GM18519 (cell line): ENCODE results near the gene COL5A2.

ENCODE experiments used
- ATAC-seq: cut with Tn5 transposase; IDR thresholded peaks from one replicate; pipeline ENCODE4 v1.9.1; 2021; ENCODE audit warnings: mild to moderate bottlenecking, moderate library complexity; ENCODE audit not compliant: unreplicated experiment, low FRiP score

COL5A2 gene

DNA sequence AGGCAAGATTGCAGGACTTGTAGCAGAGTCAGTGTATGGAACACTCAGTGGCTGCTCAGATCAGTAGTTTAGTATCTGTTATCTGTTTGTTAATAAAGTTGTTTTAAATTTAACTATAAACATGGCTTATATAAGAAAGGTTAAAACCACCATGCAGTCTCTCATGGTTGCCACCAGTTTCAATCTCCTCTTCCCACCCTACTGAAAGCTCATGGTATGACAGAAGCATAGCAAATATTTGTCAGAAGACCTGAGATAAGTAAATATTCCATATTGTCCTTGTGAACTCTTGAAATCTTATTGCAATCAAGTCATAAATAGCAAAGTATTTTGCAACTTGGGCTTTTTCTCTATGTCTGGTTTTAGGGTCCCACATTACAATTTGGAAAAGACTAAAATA lies 2.1 kb upstream of the COL5A2 start:
- no peak for ATAC-seq

DNA sequence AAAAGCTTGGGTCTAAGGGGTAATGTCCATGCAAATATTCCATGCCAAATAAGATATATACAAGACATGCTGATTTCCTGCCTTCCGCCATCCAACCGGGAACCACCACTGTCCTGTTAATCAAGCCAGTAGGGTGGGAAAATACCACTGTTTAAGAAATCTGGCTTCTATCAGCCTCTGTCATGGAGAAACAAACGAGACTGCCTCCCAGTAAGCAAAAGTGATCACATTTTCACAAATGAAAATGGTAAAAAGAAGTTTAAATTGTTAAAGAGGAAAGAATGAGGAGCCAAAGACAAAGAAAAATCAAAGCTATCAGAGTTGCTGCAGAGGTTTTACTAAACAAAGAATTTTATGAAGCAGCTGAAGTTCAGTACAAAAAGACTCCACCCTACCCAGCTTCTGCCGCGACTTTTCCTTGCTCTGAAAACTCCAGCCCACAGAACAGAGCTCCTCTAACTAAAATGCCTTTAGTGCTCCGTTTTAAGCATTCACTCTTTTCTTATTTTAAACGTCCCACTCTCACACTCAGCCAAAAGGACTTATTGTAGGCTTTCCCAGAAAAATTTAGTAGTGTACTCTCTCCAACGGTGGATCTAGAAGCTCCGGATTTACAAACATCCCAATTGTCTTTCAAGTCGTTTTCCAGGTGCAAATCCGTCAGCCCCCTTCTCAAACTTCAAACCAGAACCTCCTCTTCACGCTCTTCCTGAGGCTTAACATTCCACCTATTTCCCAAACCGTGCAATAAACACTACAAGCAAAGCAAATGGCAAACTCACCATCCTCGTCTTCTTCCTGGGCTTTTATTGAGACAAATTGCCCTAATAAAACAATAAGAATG lies 613 bp downstream of the COL5A2 start:
- no peak for ATAC-seq

DNA sequence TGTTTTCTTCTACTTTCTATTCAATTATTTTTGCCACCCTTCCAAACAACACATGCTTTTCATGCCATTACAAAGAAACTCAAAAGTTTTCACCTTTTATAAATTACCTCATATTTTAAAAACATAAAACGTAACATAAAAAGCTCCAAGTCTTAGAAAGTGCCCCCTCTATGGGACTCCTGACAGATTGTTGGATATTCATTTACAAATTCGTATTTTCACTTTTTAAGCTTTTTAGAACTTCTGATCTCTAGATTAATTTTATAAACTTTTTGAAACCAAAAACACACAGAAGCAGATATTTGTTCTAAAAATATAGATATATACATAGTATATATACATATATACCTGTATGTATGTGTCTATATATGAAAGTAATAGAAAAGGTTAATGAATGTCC lies 1.5 kb downstream of the COL5A2 start:
- no peak for ATAC-seq

DNA sequence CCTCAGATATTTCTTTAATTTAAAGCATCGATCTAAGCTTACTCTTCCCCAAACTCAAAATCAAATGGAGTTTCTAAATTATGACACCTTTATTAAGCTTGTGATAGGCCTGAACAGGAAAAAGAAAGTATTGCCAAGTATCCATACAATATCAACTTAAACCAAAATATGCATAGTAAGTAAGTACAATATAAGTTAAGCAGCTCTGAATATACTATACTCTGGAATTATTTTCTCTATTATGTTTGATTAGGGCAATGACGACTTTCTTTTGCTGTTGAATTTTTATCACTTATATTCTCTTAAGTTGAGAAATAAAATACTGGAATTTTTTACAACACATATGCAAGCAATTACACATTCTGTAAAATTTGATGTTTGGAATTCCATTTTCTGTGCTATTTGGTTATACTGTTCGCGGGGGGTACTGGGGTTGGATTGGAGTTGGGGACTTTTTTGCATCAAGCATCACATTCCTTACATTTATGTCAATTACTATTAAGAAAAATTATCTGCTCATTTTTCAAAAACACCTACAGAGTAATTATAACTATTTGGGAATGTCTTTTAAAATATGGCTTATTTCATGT lies 2.2 kb downstream of the COL5A2 start:
- ATAC-seq, result no peak

DNA sequence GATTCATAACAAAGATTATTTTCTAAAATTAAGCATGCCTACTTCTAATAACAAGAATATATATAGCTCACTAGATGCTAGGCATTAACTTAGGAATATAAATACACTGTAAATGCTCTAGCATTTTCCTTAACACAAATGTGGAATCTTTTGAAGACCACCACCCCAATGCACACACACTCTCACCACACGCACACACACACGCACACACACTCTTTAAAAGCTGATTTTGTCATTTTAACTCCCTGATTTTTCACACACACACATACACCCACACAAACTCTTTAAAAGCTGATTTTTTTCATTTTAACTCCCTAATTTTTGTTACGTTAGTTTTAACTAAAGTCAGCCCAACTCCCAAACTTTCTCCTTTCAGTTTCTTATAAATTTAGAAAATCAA lies 3.0 kb downstream of the COL5A2 start:
- ATAC-seq, result no peak

DNA sequence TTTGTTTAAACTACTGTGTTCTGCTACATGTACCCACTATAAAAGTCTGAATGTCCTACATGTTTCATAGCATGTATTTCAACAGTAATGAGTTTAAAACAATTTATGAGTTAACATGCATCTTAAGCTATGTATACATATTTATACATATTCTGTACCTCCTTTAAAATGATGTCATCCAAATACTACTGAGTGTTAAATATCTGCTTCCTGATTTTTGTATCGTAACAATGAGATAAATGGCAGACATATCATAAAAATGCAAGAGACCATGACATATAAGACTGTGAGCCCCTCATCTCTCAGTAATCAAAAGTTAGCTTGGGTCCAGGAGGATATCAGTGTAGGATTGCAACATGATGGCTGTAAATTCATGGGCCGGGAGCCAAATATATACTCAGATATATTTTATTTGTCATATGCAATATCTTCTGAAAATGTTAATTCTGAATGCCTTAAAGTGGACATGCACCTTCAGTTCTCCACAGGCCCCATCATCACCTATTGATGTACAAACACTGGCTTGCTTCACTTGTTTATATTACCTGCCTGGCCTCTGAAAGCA lies 3.6 kb downstream of the COL5A2 start:
- ATAC-seq, result no peak

DNA sequence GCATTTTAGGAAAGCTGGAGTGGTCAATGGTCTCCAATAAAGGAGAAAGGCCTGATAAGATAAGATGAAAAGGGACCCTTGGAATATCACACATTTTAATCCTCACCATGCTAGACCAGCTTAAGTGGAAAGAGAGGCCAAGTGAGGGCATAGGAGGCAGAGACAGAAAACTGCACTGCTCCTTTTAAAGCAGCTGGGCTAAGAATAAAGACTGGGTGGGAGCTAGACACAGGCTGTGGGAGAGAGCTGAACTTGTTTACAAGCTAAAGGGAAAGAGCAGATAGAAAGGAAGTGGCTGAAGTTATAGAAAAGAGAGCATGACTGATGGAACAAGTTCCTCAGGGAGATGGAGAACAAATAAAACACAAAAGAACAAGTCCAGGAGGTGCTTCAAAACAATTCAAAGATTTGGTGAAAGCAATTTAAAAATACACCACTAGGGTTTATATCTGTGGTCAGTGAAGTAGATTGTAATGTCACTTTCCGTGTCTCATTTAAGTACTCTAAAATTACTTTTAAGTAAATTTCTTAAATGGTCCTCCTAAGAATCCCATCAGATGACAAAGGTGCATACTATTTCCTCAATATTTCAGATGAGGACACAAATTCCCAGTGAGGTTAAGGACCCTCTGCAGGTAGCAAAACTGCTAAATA lies 7.5 kb downstream of the COL5A2 start:
- ATAC-seq, result no peak

DNA sequence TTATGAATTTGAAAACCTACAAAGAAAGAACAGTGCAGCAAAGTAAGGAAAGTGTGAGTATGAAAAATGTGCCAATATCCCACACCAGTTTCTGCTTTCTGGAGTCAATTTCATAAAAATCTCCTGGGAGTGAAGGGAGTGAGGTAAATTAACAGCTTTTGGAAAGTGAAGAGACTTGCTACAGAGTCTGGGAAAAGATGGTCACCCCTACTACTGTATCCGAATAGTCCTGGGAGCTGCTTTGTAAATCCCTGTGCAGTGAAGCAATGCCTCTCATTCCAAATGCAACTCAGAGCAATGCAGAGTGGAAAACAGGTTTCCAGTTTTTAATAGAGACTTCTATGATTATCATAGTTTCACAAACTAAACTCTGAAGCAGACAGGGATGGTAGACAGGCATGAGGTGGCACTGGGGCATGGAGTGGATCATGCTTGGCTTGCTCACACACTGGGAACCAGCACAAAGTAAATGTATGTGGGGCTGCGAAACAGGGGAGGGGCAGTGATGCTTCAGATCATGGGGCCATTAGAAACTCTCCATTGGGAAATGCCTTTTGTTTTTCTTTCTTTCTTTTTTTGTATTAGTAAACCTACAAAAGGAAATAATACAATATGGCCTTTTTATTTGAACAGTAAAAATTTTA lies 10.6 kb downstream of the COL5A2 start:
- no peak for ATAC-seq

DNA sequence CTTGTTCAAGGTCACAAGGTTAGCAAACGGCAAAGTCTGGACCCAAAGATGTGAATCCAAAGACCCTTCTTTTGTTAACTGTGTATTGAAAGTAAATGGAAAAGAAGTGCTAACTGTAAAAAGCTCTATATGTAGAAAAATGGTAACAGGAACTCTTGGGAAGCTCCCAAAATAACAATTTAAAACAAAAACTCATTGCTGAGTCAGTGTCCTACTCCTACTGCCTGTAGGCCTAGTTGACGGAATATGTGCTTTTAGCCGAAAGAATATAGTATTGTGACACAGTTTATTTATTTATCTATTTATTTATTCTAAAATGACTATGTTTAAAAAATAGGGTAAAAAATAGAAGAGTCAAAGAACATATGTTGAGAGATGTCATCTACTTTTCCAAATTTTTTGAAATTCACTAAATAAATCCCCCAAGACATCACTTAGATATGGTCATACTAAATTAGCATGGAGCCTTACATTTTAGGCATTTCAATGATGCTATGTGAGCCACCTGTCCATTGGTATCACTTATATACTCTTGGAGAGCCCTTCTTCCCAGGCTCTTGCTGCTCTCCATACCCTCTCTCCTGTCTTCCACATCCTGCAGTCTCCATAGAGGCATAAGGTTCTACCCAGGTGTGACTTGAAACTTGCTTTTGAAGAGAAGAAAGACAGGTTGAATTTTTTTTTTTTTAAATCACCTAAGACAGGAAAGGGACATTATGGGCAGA lies 13.7 kb downstream of the COL5A2 start:
- ATAC-seq, result no peak

DNA sequence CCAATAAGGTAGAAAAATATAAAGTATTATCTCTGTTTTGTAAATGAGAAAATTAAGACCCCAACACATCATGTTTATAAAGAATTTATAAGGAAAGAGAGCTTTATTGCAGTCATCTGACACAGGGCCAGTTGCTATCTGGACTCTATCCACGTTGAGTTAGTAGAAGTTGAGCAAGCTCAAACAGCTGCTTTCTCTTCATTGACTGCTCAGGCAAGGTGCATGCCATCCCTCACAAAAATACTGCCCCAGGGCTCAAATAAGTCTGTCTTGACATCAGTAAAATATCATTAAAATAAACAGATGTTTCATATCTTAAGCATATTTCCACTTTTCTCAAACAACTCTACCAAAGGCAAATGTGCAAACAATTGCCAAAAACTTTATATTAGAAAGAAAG lies 14.8 kb downstream of the COL5A2 start:
- ATAC-seq, result no peak

DNA sequence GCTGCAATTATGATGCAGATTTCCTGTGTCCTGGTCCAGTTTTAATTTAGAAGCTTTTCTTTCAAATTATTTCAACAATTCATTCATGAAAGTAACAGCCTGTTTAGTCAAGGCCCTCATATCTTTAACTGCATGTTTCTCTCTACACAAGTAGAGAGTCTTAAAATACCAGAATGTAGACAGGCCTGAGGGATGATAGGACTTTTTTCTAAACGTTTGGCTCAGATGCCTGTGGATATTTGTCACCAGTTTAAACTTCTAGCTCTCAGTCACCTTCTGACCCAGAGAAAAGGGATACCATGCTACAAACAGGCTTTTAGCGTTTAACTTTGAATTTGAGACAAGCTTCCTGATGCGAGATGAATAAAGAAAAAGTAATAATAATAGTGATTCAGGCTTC lies 15.7 kb downstream of the COL5A2 start:
- no peak for ATAC-seq

DNA sequence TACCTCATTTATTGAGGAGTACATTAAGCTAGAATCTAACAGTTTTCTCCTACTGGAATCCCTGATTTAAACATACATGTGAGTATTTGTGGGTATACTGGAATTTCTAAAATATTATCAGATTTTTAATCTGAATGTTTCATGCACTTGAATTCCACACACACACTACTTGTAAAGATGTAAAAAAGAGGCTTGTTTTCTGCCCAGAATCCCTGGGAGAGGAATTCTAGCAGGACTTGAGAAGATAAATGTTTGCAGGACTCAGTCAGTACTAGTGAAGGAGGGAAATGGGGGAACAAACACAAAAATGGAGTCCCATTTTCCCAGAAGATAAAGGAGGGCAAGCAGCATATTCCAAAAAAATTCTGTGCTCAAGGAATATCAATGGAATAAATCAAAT lies 17.0 kb downstream of the COL5A2 start:
- ATAC-seq, result no peak

DNA sequence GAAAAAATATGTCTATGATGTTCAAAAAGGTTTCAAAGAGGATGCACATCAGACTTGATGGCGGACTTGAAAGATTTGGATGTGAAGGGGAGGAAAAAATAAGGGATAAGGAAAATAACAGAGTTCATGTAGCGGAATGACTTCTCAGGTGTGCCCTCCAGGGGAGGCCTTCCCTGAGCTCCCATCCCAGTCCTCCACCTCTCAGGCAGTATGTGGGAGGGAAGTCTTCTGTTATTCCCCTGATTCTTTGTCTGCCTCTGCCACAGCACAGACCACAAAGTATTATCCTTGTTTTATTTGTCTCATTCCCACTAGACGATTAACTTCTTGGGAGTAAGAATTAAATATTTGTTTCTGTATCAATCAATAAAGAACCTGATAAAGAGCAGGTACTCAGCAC lies 17.7 kb downstream of the COL5A2 start:
- ATAC-seq, result no peak

DNA sequence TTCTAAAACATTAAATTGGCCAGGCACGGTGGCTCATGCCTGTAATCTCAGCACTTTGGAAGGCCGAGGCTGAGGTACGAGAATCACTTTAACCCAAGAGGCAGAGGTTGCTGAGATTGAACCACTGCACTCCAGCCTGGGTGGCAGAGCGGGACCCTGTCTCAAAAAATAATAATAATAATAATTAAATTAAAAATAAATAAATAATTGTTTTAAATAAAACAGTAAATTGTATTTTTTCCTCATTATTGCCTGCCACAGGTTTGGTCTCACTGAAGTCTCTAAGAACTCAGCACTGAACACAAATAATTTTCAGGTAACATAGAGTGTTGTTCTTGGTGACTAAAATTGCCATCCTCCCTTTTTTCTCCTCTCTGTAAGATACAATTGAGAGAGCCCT lies 19.8 kb downstream of the COL5A2 start:
- no peak for ATAC-seq

DNA sequence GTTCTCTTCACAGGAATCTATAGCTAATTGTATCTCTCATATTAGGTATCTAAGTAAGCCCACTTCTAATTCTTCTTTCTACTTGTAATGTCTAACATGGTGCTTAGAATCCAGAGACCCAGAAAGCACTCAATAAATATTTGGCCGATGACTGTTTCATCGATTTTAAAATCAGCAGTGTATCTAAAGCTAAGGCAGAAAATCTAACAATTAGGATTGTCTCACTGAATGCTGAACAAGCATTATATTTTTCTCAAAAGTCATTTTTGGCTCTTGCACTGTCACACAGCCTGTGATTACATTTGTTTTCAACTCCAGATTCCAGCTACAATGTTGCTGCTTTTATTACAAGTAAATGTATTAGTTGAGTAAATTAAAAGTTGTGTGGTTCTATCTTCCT lies 20.3 kb downstream of the COL5A2 start:
- no peak for ATAC-seq

DNA sequence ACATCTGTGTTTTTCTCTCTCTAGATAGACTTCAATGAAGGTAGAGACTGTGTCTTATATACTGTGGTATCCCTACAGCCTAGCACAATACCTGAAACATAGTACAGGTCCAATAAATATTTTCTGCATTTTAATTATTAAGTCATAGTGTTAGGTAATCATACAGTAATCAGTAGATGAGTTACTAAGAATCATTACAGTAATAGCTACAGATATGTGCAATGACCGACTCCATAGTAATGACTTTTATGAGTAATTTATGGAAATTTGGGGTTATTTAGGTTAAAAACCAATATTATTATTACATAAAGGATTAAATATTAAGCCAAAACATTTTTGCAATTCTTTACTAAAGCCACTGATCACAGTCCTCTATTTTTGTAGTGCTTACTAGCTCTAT lies 21.6 kb downstream of the COL5A2 start:
- ATAC-seq, result no peak

DNA sequence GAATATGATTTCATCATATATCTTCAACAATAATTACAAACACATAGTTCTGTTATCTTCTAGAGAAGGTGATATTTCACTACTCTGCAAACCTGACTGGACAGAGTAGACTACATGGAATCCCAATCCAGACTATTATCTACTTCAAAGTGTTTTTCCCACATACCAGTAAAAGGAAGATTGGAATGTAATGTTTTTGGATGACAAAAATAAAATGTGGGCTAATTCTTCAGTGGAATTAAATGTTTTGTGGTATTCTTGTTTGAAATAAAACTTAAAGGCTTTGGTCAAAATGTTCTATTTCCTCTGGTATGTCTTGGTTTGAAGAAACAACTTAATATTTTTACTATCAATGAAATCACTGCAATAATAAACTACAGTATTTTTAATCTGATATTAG lies 22.1 kb downstream of the COL5A2 start:
- no peak for ATAC-seq

DNA sequence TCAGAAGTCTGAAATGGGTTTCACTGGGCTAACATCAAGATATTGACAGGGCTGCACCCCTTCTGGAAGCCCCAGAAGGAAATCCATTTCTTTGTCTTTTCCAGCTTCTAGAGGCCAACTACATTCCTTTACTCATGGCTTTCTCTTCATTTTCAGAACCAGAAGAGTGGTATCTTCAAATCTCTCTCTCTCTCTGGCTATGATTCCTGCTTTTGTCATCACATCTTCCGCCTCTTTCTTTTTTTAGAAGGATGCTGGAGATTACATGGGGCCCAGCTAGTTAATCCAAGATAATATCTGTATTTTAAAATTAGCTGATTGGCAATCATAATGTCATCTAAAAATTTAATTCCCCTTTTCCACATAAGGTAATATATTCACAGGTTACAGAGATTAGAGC lies 23.8 kb downstream of the COL5A2 start:
- ATAC-seq, result no peak

DNA sequence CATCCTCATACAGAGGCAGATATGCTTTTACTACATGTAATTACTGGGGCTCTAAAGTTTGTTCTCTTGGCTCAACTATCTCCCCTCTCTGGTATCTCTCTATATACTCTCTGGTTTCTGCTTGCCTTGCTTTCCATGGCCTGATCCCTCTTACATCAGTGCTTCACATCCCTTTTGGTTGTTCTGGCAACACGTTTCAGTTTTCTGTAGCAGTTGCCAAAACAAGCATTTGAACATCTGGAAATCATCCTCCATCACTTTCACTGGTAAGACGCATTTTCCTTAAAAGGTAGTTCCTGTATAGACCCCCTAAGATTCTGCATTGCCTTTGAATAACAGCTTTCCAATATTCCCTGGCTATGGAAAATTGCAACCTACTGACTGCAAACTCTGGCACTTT lies 25.9 kb downstream of the COL5A2 start:
- ATAC-seq, result no peak

DNA sequence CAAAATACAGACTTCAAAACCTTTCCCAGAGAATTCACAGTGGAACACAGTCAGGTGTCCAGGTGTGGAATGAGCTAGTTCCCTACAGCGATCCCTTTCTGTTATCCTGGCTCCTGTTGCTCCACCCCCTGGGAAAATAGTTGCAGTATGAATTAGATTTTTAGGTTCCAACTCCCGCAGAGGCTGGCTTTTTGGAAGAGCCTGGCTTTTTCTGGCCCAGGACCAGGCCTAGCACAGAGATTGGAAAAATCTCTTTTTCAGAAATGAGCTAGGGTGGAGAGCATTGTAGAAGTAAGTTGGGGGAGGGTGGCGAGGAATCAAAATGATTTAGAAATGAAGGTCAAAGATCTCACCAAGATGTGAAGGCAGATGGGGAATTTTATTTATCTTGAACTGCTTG lies 27.1 kb downstream of the COL5A2 start:
- no peak for ATAC-seq
